Globus pallidus (tissue), 1 donor: ENCODE results near the gene CCDC6.
"Not testable (repeated sequence)": the region's sequence is repeated elsewhere in the genome, so short reads cannot be mapped to it uniquely, and the experiment has no call there.

Experiments
- DNase-seq: peaks from one replicate; pipeline ENCODE4 v3.0.0-alpha.2; 2015; ENCODE audit warnings: low spot score

The CCDC6 gene

GRCh38 chr10:59880971-59881510 is 25.3 kb downstream of the CCDC6 start:
- no peak for DNase-seq

- no peak for DNase-seq
Observed at GRCh38 chr10:59880019-59880717, 26.2 kb downstream of the CCDC6 start.

- no peak for DNase-seq
Observed at GRCh38 chr10:59879363-59879913, 26.9 kb downstream of the CCDC6 start.

GRCh38 chr10:59878915-59879314 is 27.4 kb downstream of the CCDC6 start:
- DNase-seq: no peak

- DNase-seq: no peak
Observed at GRCh38 chr10:59878289-59878688, 28.1 kb downstream of the CCDC6 start.

GRCh38 chr10:59877191-59877671 is 29.1 kb downstream of the CCDC6 start:
- DNase-seq: no peak

GRCh38 chr10:59876695-59877094 is 29.7 kb downstream of the CCDC6 start:
- DNase-seq: no peak

GRCh38 chr10:59876208-59876607 is 30.1 kb downstream of the CCDC6 start:
- not testable (repeated sequence) for DNase-seq

- DNase-seq: no peak
Observed at GRCh38 chr10:59873896-59874295, 32.5 kb downstream of the CCDC6 start.

GRCh38 chr10:59872892-59873463 is 33.4 kb downstream of the CCDC6 start:
- DNase-seq: no peak

- no peak for DNase-seq
Observed at GRCh38 chr10:59870152-59870551, 36.2 kb downstream of the CCDC6 start.

- no peak for DNase-seq
Observed at GRCh38 chr10:59869594-59869940, 36.8 kb downstream of the CCDC6 start.

GRCh38 chr10:59868696-59869593 is 37.4 kb downstream of the CCDC6 start:
- no peak for DNase-seq

GRCh38 chr10:59867590-59867989 is 38.8 kb downstream of the CCDC6 start:
- DNase-seq: no peak

- DNase-seq: peak; percentile 40
Observed at GRCh38 chr10:59865101-59865500, 41.3 kb downstream of the CCDC6 start.

GRCh38 chr10:59864141-59864962 is 42.0 kb downstream of the CCDC6 start:
- DNase-seq: no peak

- DNase-seq: no peak
Observed at GRCh38 chr10:59859570-59859969, 46.8 kb downstream of the CCDC6 start.

GRCh38 chr10:59857921-59858320 is 48.4 kb downstream of the CCDC6 start:
- no peak for DNase-seq

- DNase-seq: no peak
Observed at GRCh38 chr10:59857049-59857448, 49.3 kb downstream of the CCDC6 start.

GRCh38 chr10:59856104-59856503 is 50.3 kb downstream of the CCDC6 start:
- no peak for DNase-seq

- DNase-seq: no peak
Observed at GRCh38 chr10:59854571-59854970, 51.8 kb downstream of the CCDC6 start.
